Thyroid gland (tissue), 4 donors: Measurements from ENCODE around the gene GCNT1. TPM values are rescaled to one million over a fixed set of nuclear protein-coding genes. Genes with fewer than 3 reads are reported as not detected.

Source experiments
- DNase-seq, 2 donors: peaks; one replicate each; pipeline ENCODE4 v3.0.0-alpha.2; 2019
- H3K27ac ChIP-seq, 3 donors: fragments of 200-600 bp; sonication (generic); 1 replicate in 2 of 3; 2 replicates in 1 of 3; pipeline ENCODE4 v1.5.1; 2016 to 2019; ENCODE audit warnings: mild to moderate bottlenecking in 1 of 3, moderate library complexity in 1 of 3
- H3K27me3 ChIP-seq: fragments of 200-600 bp; sonication (generic); one replicate; pipeline ENCODE4 v1.5.1; 2019
- H3K36me3 ChIP-seq, 2 donors: fragments of 200-600 bp; sonication (generic); one replicate each; pipeline ENCODE4 v1.5.1; 2016 to 2019
- H3K4me1 ChIP-seq, 2 donors: fragments of 200-600 bp; sonication (generic); one replicate each; pipeline ENCODE4 v1.5.1; 2017 to 2019
- H3K4me3 ChIP-seq, 3 donors: fragments of 200-600 bp; sonication (generic); replicated peaks in 1 of 3; 1 replicate in 2 of 3; 2 replicates in 1 of 3; pipeline ENCODE4 v1.5.1; 2016; ENCODE audit warnings: mild to moderate bottlenecking in 1 of 3
- H3K9me3 ChIP-seq: fragments of 200-600 bp; sonication (generic); one replicate; pipeline ENCODE4 v1.5.1; 2017
- POLR2A ChIP-seq, 2 donors: fragments of 450-650 bp; IDR thresholded peaks; one replicate each; pipeline ENCODE4 v1.6.1; 2017; ENCODE audit warnings: antibody characterized with exemption in 2 of 2, mild to moderate bottlenecking in 2 of 2, moderate library complexity in 1 of 2
- whole genome bisulfite sequencing, 2 donors: methylation state at CpG; one replicate each; pipeline ENCODE4 v1.1.5; 2017; 5-methylcytosine and 5-hydroxymethylcytosine counted together
- intact Hi-C: fragments of 100-400 bp; cut with DNase I; formaldehyde crosslinking; loops from one replicate; pipeline ENCODE4 v1.15.1; 2023
- total RNA-seq, 4 donors: library from RNA; depleted of rRNA; stranded (reverse); fragments of >200 nt; gene quantifications; one replicate each; pipeline ENCODE4 v1.2.3, GENCODE V29; 2016
- TF ChIP-seq, protein P1 (sequence below), 6 experiments: fragments of 200-600 bp in 3 of 6; fragments of 450-650 bp in 3 of 6; sonication (generic) in 3 of 6; IDR thresholded peaks; one replicate each; pipeline ENCODE4 v1.5.1; 2016 to 2019; ENCODE audit warnings: antibody characterized with exemption in 6 of 6, mild to moderate bottlenecking in 2 of 6, inconsistent platforms in 1 of 6, moderate library complexity in 1 of 6

GCNT1 gene
- total RNA-seq, 4 donors from 2014 or later: 15.4 to 340 (median 30.9) TPM

DNA sequence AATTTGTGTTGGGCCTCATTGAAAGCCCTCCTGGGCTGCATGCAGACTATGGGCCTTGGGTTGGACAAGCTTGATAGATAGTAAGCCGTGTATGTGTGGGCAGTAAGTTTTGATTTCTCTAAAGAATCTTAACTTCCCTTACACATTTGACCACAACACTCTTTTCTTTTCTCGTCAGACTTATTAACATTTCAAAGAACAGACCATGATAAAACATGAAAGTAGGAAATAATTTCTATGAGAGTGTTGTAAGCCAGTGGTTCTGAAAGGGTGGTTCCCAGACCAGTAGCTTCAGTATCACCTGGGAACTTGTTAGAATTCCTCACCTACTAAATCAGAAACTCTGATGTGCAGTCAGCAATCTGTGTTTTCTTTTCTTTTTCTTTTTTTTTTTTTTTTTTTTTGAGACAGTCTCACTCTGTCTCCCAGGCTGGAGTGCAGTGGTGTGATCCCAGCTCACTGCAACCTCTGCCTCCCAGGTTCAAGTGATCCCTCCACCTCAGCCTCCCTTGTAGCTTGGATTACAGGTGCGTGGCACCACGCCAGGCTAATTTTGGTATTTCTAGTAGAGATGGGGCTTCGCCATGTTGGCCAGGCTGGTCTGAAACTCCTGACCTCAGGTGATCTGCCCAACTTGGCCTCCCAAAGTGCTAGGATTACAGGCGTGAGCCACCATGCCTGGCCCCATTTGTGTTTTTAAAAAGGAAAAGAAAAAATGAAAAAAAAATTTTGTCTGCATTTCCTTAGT, 20.0 kb upstream of the GCNT1 start:
- DNase-seq: no peak
- 86 to 91% methylated on average over 6 of the region's 6 CpGs for WGBS, 2 donors
- intact Hi-C loops: no loop called here
- H3K9me3 ChIP-seq: no peaks in the 10 kb centered on the region
- H3K4me3 ChIP-seq: no peak overlapping the region
- no peaks in the 10 kb centered on the region for H3K36me3 ChIP-seq
- no peak overlapping the region for H3K27ac ChIP-seq
- TF ChIP-seq, protein P1, sequence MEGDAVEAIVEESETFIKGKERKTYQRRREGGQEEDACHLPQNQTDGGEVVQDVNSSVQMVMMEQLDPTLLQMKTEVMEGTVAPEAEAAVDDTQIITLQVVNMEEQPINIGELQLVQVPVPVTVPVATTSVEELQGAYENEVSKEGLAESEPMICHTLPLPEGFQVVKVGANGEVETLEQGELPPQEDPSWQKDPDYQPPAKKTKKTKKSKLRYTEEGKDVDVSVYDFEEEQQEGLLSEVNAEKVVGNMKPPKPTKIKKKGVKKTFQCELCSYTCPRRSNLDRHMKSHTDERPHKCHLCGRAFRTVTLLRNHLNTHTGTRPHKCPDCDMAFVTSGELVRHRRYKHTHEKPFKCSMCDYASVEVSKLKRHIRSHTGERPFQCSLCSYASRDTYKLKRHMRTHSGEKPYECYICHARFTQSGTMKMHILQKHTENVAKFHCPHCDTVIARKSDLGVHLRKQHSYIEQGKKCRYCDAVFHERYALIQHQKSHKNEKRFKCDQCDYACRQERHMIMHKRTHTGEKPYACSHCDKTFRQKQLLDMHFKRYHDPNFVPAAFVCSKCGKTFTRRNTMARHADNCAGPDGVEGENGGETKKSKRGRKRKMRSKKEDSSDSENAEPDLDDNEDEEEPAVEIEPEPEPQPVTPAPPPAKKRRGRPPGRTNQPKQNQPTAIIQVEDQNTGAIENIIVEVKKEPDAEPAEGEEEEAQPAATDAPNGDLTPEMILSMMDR (IDR thresholded peaks at IDR 0.05): no peak
- no peak for TF ChIP-seq POLR2A (IDR thresholded peaks at IDR 0.05)
- H3K27me3 ChIP-seq: no peaks in the 10 kb centered on the region
- H3K4me1 ChIP-seq: no peaks in the 10 kb centered on the region

- Histone ChIP-seq H3K4me3 (no peak overlapping the region), H3K36me3 (no peaks in the 10 kb centered on the region), H3K4me1 (no peaks in the 10 kb centered on the region), H3K9me3 (no peaks in the 10 kb centered on the region), H3K27ac (no peak overlapping the region), H3K27me3 (no peaks in the 10 kb centered on the region)
- no peak for DNase-seq
- TF ChIP-seq POLR2A (IDR thresholded peaks at IDR 0.05): no peak
- TF ChIP-seq, protein P1 (IDR thresholded peaks at IDR 0.05): no peak
- 91 to 93% methylated on average over 10 of the region's 10 CpGs for WGBS, 2 donors
- intact Hi-C loops: no loop called here
These were observed 17.2 kb upstream of the GCNT1 start for GRCh38 chr9:76441551-76442322.

- Histone ChIP-seq H3K27me3 (no peaks in the 10 kb centered on the region), H3K27ac (no peak overlapping the region), H3K9me3 (no peaks in the 10 kb centered on the region), H3K36me3 (no peaks in the 10 kb centered on the region), H3K4me3 (no peak overlapping the region), H3K4me1 (no peaks in the 10 kb centered on the region)
- intact Hi-C loops: no loop called here
- WGBS, 2 donors: 85 to 93% methylated on average over 3 of the region's 3 CpGs
- TF ChIP-seq, protein P1 (IDR thresholded peaks at IDR 0.05): no peak
- TF ChIP-seq POLR2A (IDR thresholded peaks at IDR 0.05): no peak
- DNase-seq: no peak
These were observed 15.1 kb upstream of the GCNT1 start for GRCh38 chr9:76443887-76444286.

DNA sequence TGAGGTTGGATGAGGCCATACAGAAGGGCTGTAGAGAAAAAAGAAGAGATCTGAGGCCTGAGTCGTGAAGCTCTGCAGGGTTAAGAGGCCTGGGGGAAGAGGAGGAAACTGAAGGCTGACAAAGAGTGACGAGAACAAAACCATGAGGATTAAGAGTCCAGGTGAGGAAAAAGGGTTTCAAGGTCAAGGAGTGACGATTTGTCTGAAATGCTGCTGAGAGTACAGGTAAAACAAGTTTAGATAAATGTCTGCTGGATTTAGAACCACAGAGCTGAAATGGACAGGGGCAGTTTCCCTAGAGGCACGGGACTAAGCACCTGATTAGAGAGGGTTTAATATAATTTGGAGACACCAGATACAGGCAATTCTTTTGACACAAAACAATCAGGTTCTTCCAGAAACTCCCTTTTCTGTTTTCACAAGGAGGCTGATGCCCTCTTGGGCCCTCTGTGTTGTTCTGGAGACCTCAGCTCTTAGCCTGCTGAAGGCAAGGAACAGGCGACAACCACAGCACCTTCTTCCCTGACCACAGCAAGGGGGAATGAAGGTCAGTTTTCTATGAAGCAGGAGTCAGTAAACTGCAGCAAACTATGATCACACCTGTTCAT, 14.6 kb upstream of the GCNT1 start:
- WGBS, 2 donors: 71 to 72% methylated on average over 5 of the region's 5 CpGs
- Histone ChIP-seq H3K36me3 (no peaks in the 10 kb centered on the region), H3K4me3 (no peak overlapping the region), H3K27me3 (no peaks in the 10 kb centered on the region), H3K9me3 (no peaks in the 10 kb centered on the region), H3K4me1 (no peaks in the 10 kb centered on the region), H3K27ac (no peak overlapping the region)
- no peak for TF ChIP-seq POLR2A (IDR thresholded peaks at IDR 0.05)
- intact Hi-C loops: no loop called here
- DNase-seq: no peak

- Histone ChIP-seq H3K27me3 (no peaks in the 10 kb centered on the region), H3K36me3 (no peaks in the 10 kb centered on the region), H3K27ac (no peak overlapping the region), H3K9me3 (no peaks in the 10 kb centered on the region), H3K4me3 (no peak overlapping the region), H3K4me1 (no peaks in the 10 kb centered on the region)
- no peak for TF ChIP-seq POLR2A (IDR thresholded peaks at IDR 0.05)
- no peak for DNase-seq
- intact Hi-C loops: loop anchor here (2.0 kb wide), 2 partner anchors 213 to 259 kb away; no protein-coding TSS in a partner anchor
These were observed 13.0 kb upstream of the GCNT1 start for GRCh38 chr9:76445976-76446375.

- TF ChIP-seq, protein P1 (IDR thresholded peaks at IDR 0.05): no peak
- TF ChIP-seq POLR2A (IDR thresholded peaks at IDR 0.05): no peak
- Histone ChIP-seq H3K27me3 (no peaks in the 10 kb centered on the region), H3K9me3 (no peaks in the 10 kb centered on the region), H3K36me3 (no peaks in the 10 kb centered on the region), H3K4me3 (no peak overlapping the region), H3K27ac (no peak overlapping the region), H3K4me1 (no peaks in the 10 kb centered on the region)
- WGBS, 2 donors: 90 to 93% methylated on average over 2 of the region's 2 CpGs
- intact Hi-C loops: no loop called here
- DNase-seq: no peak
These were observed 10.5 kb upstream of the GCNT1 start for GRCh38 chr9:76448501-76448900.
